Upper lobe of left lung (tissue), 6 donors: ENCODE results near the gene DNAAF9. TPM values are rescaled to one million over a fixed set of nuclear protein-coding genes. Genes with fewer than 3 reads are reported as not detected.

Source experiments
- ATAC-seq, 2 donors: fragments of 200-7000 bp; cut with Tn5 transposase; one replicate each; pipeline ENCODE4 v1.9.1; 2022; ENCODE audit warnings: mild to moderate bottlenecking in 2 of 2, moderate library complexity in 2 of 2; ENCODE audit not compliant: low FRiP score in 2 of 2
- DNase-seq, 2 donors: peaks; one replicate each; pipeline ENCODE4 v3.0.0-alpha.2; 2019 to 2020
- H3K27ac ChIP-seq, 4 donors: fragments of 200-600 bp; sonication (generic); one replicate each; pipeline ENCODE4 v1.5.1; 2016 to 2019
- H3K27me3 ChIP-seq, 4 donors: fragments of 200-600 bp; sonication (generic); one replicate each; pipeline ENCODE4 v1.5.1; 2017 to 2019
- H3K36me3 ChIP-seq, 4 donors: fragments of 200-600 bp; sonication (generic); one replicate each; pipeline ENCODE4 v1.5.1; 2016 to 2019
- H3K4me1 ChIP-seq, 4 donors: fragments of 200-600 bp; sonication (generic); one replicate each; pipeline ENCODE4 v1.5.1; 2018 to 2019
- H3K4me3 ChIP-seq, 4 donors: fragments of 200-600 bp; sonication (generic); one replicate each; pipeline ENCODE4 v1.5.1; 2017 to 2019; ENCODE audit warnings: mild to moderate bottlenecking in 2 of 4, moderate library complexity in 1 of 4
- H3K9me3 ChIP-seq, 4 donors: fragments of 200-600 bp; sonication (generic); one replicate each; pipeline ENCODE4 v1.5.1; 2018 to 2019
- POLR2A ChIP-seq, 4 donors: fragments of 450-650 bp; IDR thresholded peaks; one replicate each; pipeline ENCODE4 v1.5.1; 2016 to 2017; ENCODE audit warnings: antibody characterized with exemption in 4 of 4, mild to moderate bottlenecking in 2 of 4
- POLR2AphosphoS5 ChIP-seq, 2 donors: sonication (generic); formaldehyde crosslinking; IDR thresholded peaks; one replicate each; pipeline ENCODE4 v1.5.1; 2017; ENCODE audit warnings: antibody characterized with exemption in 2 of 2
- WGBS, 2 donors: methylation state at CpG; one replicate each; pipeline ENCODE4 v1.1.5; 2017 to 2018; 5-methylcytosine and 5-hydroxymethylcytosine counted together
- small RNA-seq, 4 donors: library from RNA; depleted of rRNA; stranded (forward); fragments of <200 nt; gene quantifications; one replicate each; pipeline ENCODE3, GENCODE V24; 2016
- total RNA-seq, 6 donors: library from RNA; depleted of rRNA in 4 of 6; stranded (reverse); fragments of >200 nt in 4 of 6; gene quantifications; one replicate each; pipeline versions ENCODE4 v1.1.0 to v1.2.1, GENCODE V29; 2016 to 2021
- donor health status: DM: no; HTN: no; CAD: no; lungs with moderate emphysema.
- donor health status: DM: no; HTN: yes; CAD: no; lungs with severe emphysema.

The DNAAF9 gene
- total RNA-seq, 6 donors from 2014 or later, result 17.6 to 45.1 (median 23.7) TPM

GRCh38 chr20:3358676-3359340 lies 48.7 kb downstream of the DNAAF9 start:
- H3K4me3 ChIP-seq, result no peak overlapping the region
- DNase-seq (no peak), ATAC-seq (no peak)
- peaks cover 0 to 8% (median 0%) of the 10 kb centered on the region in 4 donors for H3K4me1 ChIP-seq
- H3K36me3 ChIP-seq, result peaks cover 0 to 55% (median 11%) of the 10 kb centered on the region in 4 donors
- no peaks in the 10 kb centered on the region for H3K27me3 ChIP-seq
- H3K27ac ChIP-seq, result no peak overlapping the region
- WGBS, 2 donors, result 86 to 90% methylated on average over 5 of the region's 5 CpGs
- TF ChIP-seq POLR2A (IDR thresholded peaks at IDR 0.05) (no peak), POLR2AphosphoS5 (IDR thresholded peaks at IDR 0.05) (no peak)
- H3K9me3 ChIP-seq, result no peaks in the 10 kb centered on the region

Small RNA genes within 50 kb of the gene (small RNA-seq; reads per million reads assigned to genes)
- gene RF00012 (0 reads per million in 4 donors), gene RNU6-1019P (0 reads per million in 4 donors)

Other genes with a start within 250 kb of the DNAAF9 start
- gene FASTKD5, start 247.8 kb downstream of the DNAAF9 start, total RNA-seq, result 10 to 100 TPM; 10.1 to 24.3 (median 16.5) TPM
- gene UBOX5, start 247.8 kb downstream of the DNAAF9 start, total RNA-seq, result 10 to 100 TPM in 1 of 6 donors, 1 to 10 TPM in 5; 5.3 to 10.5 (median 7.3) TPM
- 10 to 100 TPM; 19.1 to 52.2 (median 31.1) TPM for gene LZTS3, start 234.1 kb downstream of the DNAAF9 start, total RNA-seq
- gene DDRGK1, start 203.0 kb downstream of the DNAAF9 start, total RNA-seq, result 100 to 1,000 TPM in 5 of 6 donors, 10 to 100 TPM in 1; 90.2 to 192 (median 110) TPM
- gene ITPA, start 198.2 kb downstream of the DNAAF9 start, total RNA-seq, result 10 to 100 TPM; 31.5 to 58.5 (median 43.3) TPM
- 10 to 100 TPM in 1 of 6 donors, 1 to 10 TPM in 5; 2.6 to 14.9 (median 5.2) TPM for gene SLC4A11, start 168.5 kb downstream of the DNAAF9 start, total RNA-seq
- 10 to 100 TPM; 13.6 to 39.5 (median 27.0) TPM for gene ATRN, start 63.3 kb upstream of the DNAAF9 start, total RNA-seq